IMR-90 (cell line): ENCODE results near the gene SLC39A2. TPM values are rescaled to one million over a fixed set of nuclear protein-coding genes. Genes with fewer than 3 reads are reported as not detected.
"Not testable (repeated sequence)": the region's sequence is repeated elsewhere in the genome, so short reads cannot be mapped to it uniquely, and the experiment has no call there.

Experiments used
- ATAC-seq: fragments of 200-7000 bp; cut with Tn5 transposase; 2 replicates; pipeline ENCODE4 v1.9.1; 2020; ENCODE audit warnings: low read depth, mild to moderate bottlenecking, moderate library complexity
- BruUV-seq: library from RNA; stranded (reverse); fragments of 400-500 nt; replicated peaks from 2 replicates; lab custom pipeline; 2021; lab: Mats Ljungman, UMichigan
- CTCF ChIA-PET: fragments of 300-600 bp; formaldehyde crosslinking; extraction: SDS; loops from one replicate; lab custom pipeline; 2021; ENCODE audit warnings: antibody characterized with exemption; lab: Yijun Ruan, JAX
- POLR2A ChIA-PET: fragments of 300-600 bp; sonication (Branson Sonifier 250); formaldehyde crosslinking; loops from one replicate; lab custom pipeline; 2022; ENCODE audit warnings: antibody characterized with exemption; ENCODE audit not compliant: unreplicated experiment; lab: Charles Lee
- DNase-seq: peaks from one replicate; pipeline ENCODE4 v3.0.0; 2013
- H2AFZ ChIP-seq: replicated peaks from 2 replicates; pipeline ENCODE3; 2013; ENCODE audit warnings: low read length, mild to moderate bottlenecking; ENCODE audit not compliant: poor library complexity
- H2AK5ac ChIP-seq: 2 replicates; pipeline ENCODE4 v1.6.1; 2013; ENCODE audit warnings: low read depth, low read length, inconsistent platforms
- H2AK9ac ChIP-seq: replicated peaks from 2 replicates; pipeline ENCODE3; 2013; ENCODE audit warnings: mild to moderate bottlenecking, low read depth, low read length, moderate library complexity; ENCODE audit not compliant: poor library complexity
- H2BK120ac ChIP-seq: 2 replicates; pipeline ENCODE4 v1.6.1; 2013; ENCODE audit warnings: low read depth, low read length, inconsistent platforms
- H2BK15ac ChIP-seq: 3 replicates; pipeline ENCODE4 v1.6.1; 2013; ENCODE audit warnings: low read depth, low read length, inconsistent platforms
- H2BK20ac ChIP-seq: 2 replicates; pipeline ENCODE4 v1.6.1; 2013; ENCODE audit warnings: low read depth, mild to moderate bottlenecking, inconsistent platforms, low read length, moderate library complexity
- H2BK5ac ChIP-seq: 2 replicates; pipeline ENCODE4 v1.6.1; 2013; ENCODE audit warnings: mild to moderate bottlenecking, low read depth, low read length, inconsistent platforms; ENCODE audit not compliant: poor library complexity, severe bottlenecking
- H3K14ac ChIP-seq: replicated peaks from 2 replicates; pipeline ENCODE4 v1.6.1; 2013; ENCODE audit warnings: low read depth, low read length, inconsistent platforms
- H3K18ac ChIP-seq: 2 replicates; pipeline ENCODE4 v1.6.1; 2013; ENCODE audit warnings: low read depth, low read length, control low read depth
- H3K23ac ChIP-seq: 2 replicates; pipeline ENCODE4 v1.6.1; 2013; ENCODE audit warnings: low read depth, low read length, inconsistent platforms
- H3K27ac ChIP-seq: 2 replicates; pipeline ENCODE4 v1.5.1; 2013; ENCODE audit warnings: mild to moderate bottlenecking, control low read depth, low read length; ENCODE audit not compliant: insufficient read depth
- H3K27me3 ChIP-seq: 2 replicates; pipeline ENCODE4 v1.6.1; 2013; ENCODE audit warnings: low read length; ENCODE audit not compliant: control insufficient read depth, insufficient read depth
- H3K36me3 ChIP-seq: 2 replicates; pipeline ENCODE4 v1.6.1; 2013; ENCODE audit warnings: low read length, mixed read lengths; ENCODE audit not compliant: control insufficient read depth, insufficient read depth
- H3K4ac ChIP-seq: 2 replicates; pipeline ENCODE4 v1.6.1; 2013; ENCODE audit warnings: low read depth, low read length, inconsistent platforms
- H3K4me1 ChIP-seq: 2 replicates; pipeline ENCODE4 v1.6.1; 2013; ENCODE audit warnings: low read length, mixed read lengths; ENCODE audit not compliant: control insufficient read depth, insufficient read depth
- H3K4me2 ChIP-seq: 2 replicates; pipeline ENCODE4 v1.6.1; 2013; ENCODE audit warnings: low read depth, mild to moderate bottlenecking, control low read depth, low read length, moderate library complexity
- H3K4me3 ChIP-seq: 2 replicates; pipeline ENCODE4 v1.5.1; 2013; ENCODE audit warnings: low read depth, mild to moderate bottlenecking, control low read depth, low read length, moderate library complexity; ENCODE audit not compliant: insufficient read depth
- H3K56ac ChIP-seq: 2 replicates; pipeline ENCODE4 v1.6.1; 2013; ENCODE audit warnings: low read length, inconsistent platforms; ENCODE audit not compliant: insufficient read depth; ENCODE audit errors: extremely low read depth
- H3K79me1 ChIP-seq, 2 experiments: 2 replicates each; pipeline ENCODE4 v1.6.1; 2013; ENCODE audit warnings: low read length in 2 of 2, inconsistent platforms in 1 of 2, low read depth in 1 of 2
- H3K9ac ChIP-seq: 2 replicates; pipeline ENCODE4 v1.6.1; 2013; ENCODE audit warnings: low read depth, low read length, control low read depth
- H3K9me1 ChIP-seq: 2 replicates; pipeline ENCODE4 v1.6.1; 2013; ENCODE audit warnings: low read length, inconsistent platforms; ENCODE audit not compliant: insufficient read depth
- H3K9me3 ChIP-seq: 2 replicates; pipeline ENCODE4 v1.6.1; 2013; ENCODE audit warnings: low read length; ENCODE audit not compliant: control insufficient read depth, insufficient read depth
- H4K20me1 ChIP-seq: 2 replicates; pipeline ENCODE4 v1.6.1; 2013; ENCODE audit warnings: low read length, inconsistent platforms; ENCODE audit not compliant: insufficient read depth
- H4K5ac ChIP-seq: 2 replicates; pipeline ENCODE4 v1.6.1; 2013; ENCODE audit warnings: mild to moderate bottlenecking, low read depth, low read length, control low read depth
- H4K8ac ChIP-seq, 2 experiments: 2 replicates each; pipeline ENCODE4 v1.6.1; 2013; ENCODE audit warnings: low read depth in 2 of 2, low read length in 2 of 2, control low read depth in 1 of 2, inconsistent platforms in 1 of 2
- H4K91ac ChIP-seq: 2 replicates; pipeline ENCODE4 v1.6.1; 2013; ENCODE audit warnings: low read depth, low read length, inconsistent platforms; ENCODE audit not compliant: insufficient read depth
- WGBS, 2 experiments: methylation state at CpG; one replicate each; pipeline versions ENCODE4 v1.1.5 to v1.1.7; 2013; ENCODE audit warnings: missing lambda C conversion rate in 2 of 2; ENCODE audit not compliant: insufficient read length in 1 of 2; ENCODE audit errors: extremely low coverage in 2 of 2; 5-methylcytosine and 5-hydroxymethylcytosine counted together
- dilution Hi-C: fragments of 300-500 bp; cut with HindIII; formaldehyde crosslinking; loops from one replicate; pipeline ENCODE4 v1.14.3; 2018; ENCODE audit warnings: low sequenced_read_pairs; ENCODE audit not compliant: unreplicated experiment
- in situ Hi-C: fragments of 300-500 bp; cut with MboI; formaldehyde crosslinking; loops from 3 replicates; pipeline ENCODE4 v1.14.3; 2019; ENCODE audit warnings: low sequenced_read_pairs, inconsistent platforms, mixed read lengths
- intact Hi-C: fragments of 100-400 bp; cut with micrococcal nuclease; formaldehyde crosslinking; loops from 2 replicates; pipeline ENCODE4 v1.10.0; 2022
- polyA plus RNA-seq, 3 experiments: library from polyadenylated mRNA; depleted of rRNA; stranded (reverse); fragments of >200 nt; gene quantifications; 2 replicates each; pipeline ENCODE4 v1.2.3, GENCODE V29; 2012; ENCODE audit warnings: low replicate concordance in 1 of 3
- total RNA-seq: library from RNA; depleted of rRNA; stranded (reverse); fragments of >200 nt; gene quantifications from 2 replicates; pipeline ENCODE4 v1.2.3, GENCODE V29; 2012

SLC39A2 gene
- total and polyA plus RNA-seq, 2 of the 4 experiments (the other 2 are of a cell fraction), result not detected

DNA sequence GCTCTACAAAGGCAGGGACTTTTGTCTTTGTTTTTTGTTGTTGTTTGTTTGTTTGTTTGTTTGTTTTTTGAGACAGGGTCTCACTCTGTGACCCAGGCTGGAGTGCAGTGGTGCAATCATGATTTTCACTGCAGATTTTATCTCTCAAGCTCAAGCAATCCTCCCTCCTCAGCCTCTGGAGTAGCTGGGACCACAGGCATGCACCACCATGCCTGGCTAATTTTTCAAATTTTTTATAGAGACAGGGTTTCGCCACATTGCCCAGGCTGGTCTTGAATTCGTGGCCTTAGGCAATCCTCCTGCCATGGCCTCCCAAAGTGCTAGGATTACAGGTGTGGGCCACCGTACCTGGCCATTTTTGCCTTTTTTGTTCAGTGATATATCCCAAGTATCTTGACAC is 41.8 kb downstream of the SLC39A2 start:
- dilution Hi-C loops, H3K9me3 ChIP-seq, H3K9me1 ChIP-seq, H4K5ac ChIP-seq, H3K36me3 ChIP-seq, H3K4ac ChIP-seq, H2BK5ac ChIP-seq, H2BK120ac ChIP-seq, H3K9ac ChIP-seq, H2AK5ac ChIP-seq, H3K23ac ChIP-seq, H3K4me1 ChIP-seq, H2AK9ac ChIP-seq, H2AFZ ChIP-seq, H3K27ac ChIP-seq, H3K4me2 ChIP-seq, H3K4me3 ChIP-seq, H2BK15ac ChIP-seq, ATAC-seq, H3K14ac ChIP-seq, POLR2A ChIA-PET, DNase-seq, H4K91ac ChIP-seq, H4K8ac ChIP-seq, H2BK20ac ChIP-seq, H4K20me1 ChIP-seq, H3K56ac ChIP-seq, BruUV-seq, in situ Hi-C loops, H3K18ac ChIP-seq, H3K79me1 ChIP-seq: not testable (repeated sequence)
- intact Hi-C loops, result loop anchor here (1.0 to 2.0 kb wide), 4 partner anchors 27 to 344 kb away; no protein-coding TSS in a partner anchor
- peaks cover 30% of the 10 kb centered on the region for H3K27me3 ChIP-seq
- no CpG with 5 or more reads among the region's 3 CpGs for WGBS, 2 experiments
- CTCF ChIA-PET, result interaction anchor here (1.3 to 3.7 kb wide), 3 partner anchors 26 to 78 kb away, joined by 3 to 37 read pairs (median 5); no protein-coding TSS in a partner anchor
